Keratinocyte (primary cell): ENCODE results near the gene B4GALNT3. TPM values are rescaled to one million over a fixed set of nuclear protein-coding genes. Genes with fewer than 3 reads are reported as not detected.
A peak's percentile ranks its signal among the peaks of the same experiment; 100 is the strongest.

Source experiments
- DNase-seq: peaks from one replicate; pipeline ENCODE4 v3.0.0-alpha.2; 2011; ENCODE audit warnings: low read depth, missing footprints, low spot score
- FAIRE-seq: peaks from 2 replicates; lab custom pipeline; 2011; peaks lifted over from hg19 to GRCh38; lab: Jason Lieb, UNC
- H2AFZ ChIP-seq: 2 replicates; pipeline ENCODE4 v1.6.0; 2012; ENCODE audit warnings: low read length, control low read depth, inconsistent platforms; ENCODE audit not compliant: control insufficient read depth
- H3K27ac ChIP-seq: 2 replicates; pipeline ENCODE4 v1.5.1; 2011; ENCODE audit warnings: low read length; ENCODE audit not compliant: control insufficient read depth, insufficient read depth
- H3K27me3 ChIP-seq: 3 replicates; pipeline ENCODE4 v1.6.0; 2011; ENCODE audit warnings: low read length; ENCODE audit not compliant: control insufficient read depth, insufficient read depth; ENCODE audit errors: extremely low read depth
- H3K36me3 ChIP-seq, 2 experiments: 2 replicates in 1 of 2; 3 replicates in 1 of 2; pipeline ENCODE4 v1.5.1; 2011; ENCODE audit warnings: low read length in 2 of 2, mild to moderate bottlenecking in 1 of 2; ENCODE audit not compliant: control insufficient read depth in 2 of 2, insufficient read depth in 2 of 2; ENCODE audit errors: extremely low read depth in 1 of 2
- H3K4me1 ChIP-seq: 3 replicates; pipeline ENCODE4 v1.5.1; 2011; ENCODE audit warnings: low read length; ENCODE audit not compliant: control insufficient read depth, insufficient read depth; ENCODE audit errors: extremely low read depth
- H3K4me2 ChIP-seq: 3 replicates; pipeline ENCODE4 v1.6.0; 2011; ENCODE audit warnings: low read depth, low read length; ENCODE audit not compliant: control insufficient read depth, insufficient read depth; ENCODE audit errors: extremely low read depth
- H3K4me3 ChIP-seq, 3 experiments: fragments of 200-600 bp in 1 of 3; sonication (generic) in 1 of 3; 2 replicates in 2 of 3; 3 replicates in 1 of 3; pipeline ENCODE4 v1.5.1; 2011 to 2016; ENCODE audit warnings: low read length in 3 of 3, mild to moderate bottlenecking in 3 of 3, control low read depth in 2 of 3, inconsistent platforms in 1 of 3, low read depth in 1 of 3, mixed read lengths in 1 of 3, mixed run types in 1 of 3, moderate library complexity in 1 of 3; ENCODE audit not compliant: control insufficient read depth in 2 of 3, insufficient read depth in 2 of 3; ENCODE audit errors: extremely low read depth in 1 of 3
- H3K79me2 ChIP-seq: 2 replicates; pipeline ENCODE4 v1.6.0; 2012; ENCODE audit warnings: low read length; ENCODE audit not compliant: control insufficient read depth, insufficient read depth
- H3K9ac ChIP-seq: 3 replicates; pipeline ENCODE4 v1.6.0; 2011; ENCODE audit warnings: low read length; ENCODE audit not compliant: control insufficient read depth, insufficient read depth; ENCODE audit errors: extremely low read depth
- H3K9me1 ChIP-seq: 3 replicates; pipeline ENCODE4 v1.6.0; 2011; ENCODE audit warnings: low read length; ENCODE audit not compliant: control insufficient read depth, insufficient read depth; ENCODE audit errors: extremely low read depth
- H3K9me3 ChIP-seq: 2 replicates; pipeline ENCODE4 v1.5.1; 2012; ENCODE audit warnings: low read depth, low read length; ENCODE audit not compliant: control insufficient read depth
- H4K20me1 ChIP-seq: 3 replicates; pipeline ENCODE4 v1.6.0; 2011; ENCODE audit warnings: low read length; ENCODE audit not compliant: control insufficient read depth, insufficient read depth; ENCODE audit errors: extremely low read depth
- CTCF ChIP-seq, 3 experiments: IDR thresholded peaks in 1 of 3; conservative IDR thresholded peaks in 1 of 3; optimal IDR thresholded peaks in 1 of 3; 2 replicates in 2 of 3; 3 replicates in 1 of 3; pipeline versions ENCODE3 to v1.5.1; 2011; ENCODE audit warnings: low read length in 3 of 3, mild to moderate bottlenecking in 3 of 3, moderate library complexity in 2 of 3, control low read depth in 1 of 3, inconsistent platforms in 1 of 3; ENCODE audit not compliant: insufficient read depth in 2 of 3; ENCODE audit errors: extremely low read depth in 1 of 3
- EZH2 ChIP-seq: IDR thresholded peaks from one replicate; pipeline ENCODE4 v1.6.1; 2012; ENCODE audit warnings: inconsistent platforms, mild to moderate bottlenecking, low read length, moderate library complexity
- dilution Hi-C: fragments of 300-500 bp; cut with MboI; formaldehyde crosslinking; loops from one replicate; pipeline ENCODE4 v1.7.0; 2020; ENCODE audit warnings: low sequenced_read_pairs; ENCODE audit not compliant: extremely low pct_ligation_motif_present
- polyA plus RNA-seq, 5 experiments: library from polyadenylated mRNA; depleted of rRNA in 3 of 5; stranded (reverse) in 3 of 5; stranded (forward) in 1 of 5; unstranded in 1 of 5; fragments of >200 nt; gene quantifications; 1 replicate in 1 of 5; 2 replicates in 3 of 5; 3 replicates in 1 of 5; pipeline versions ENCODE4 v1.2.1 to v1.2.3, GENCODE V29; 2011 to 2012; ENCODE audit warnings: missing spikeins in 2 of 5, low read depth in 1 of 5, low replicate concordance in 1 of 5

The B4GALNT3 gene
- polyA plus RNA-seq, 1 donor (not counting 4 experiments of a cell fraction or from before 2014, with no cell fraction given): 7.5 TPM

- dilution Hi-C loops: no loop called here
- no peak overlapping the region for H2AFZ ChIP-seq
- no peak overlapping the region for H3K4me3 ChIP-seq
- no peak overlapping the region for H3K27ac ChIP-seq
- DNase-seq (no peak), FAIRE-seq (no peak)
- H3K36me3 ChIP-seq: no peaks in the 10 kb centered on the region
- H3K27me3 ChIP-seq: no peaks in the 10 kb centered on the region
- peaks cover 24% of the 10 kb centered on the region for H3K4me1 ChIP-seq
- TF ChIP-seq EZH2 (no peak), CTCF (optimal IDR thresholded peaks at IDR 0.05 in 1 of 3, IDR thresholded peaks at IDR 0.05 in 1 of 3, conservative IDR thresholded peaks at IDR 0.05 in 1 of 3; ENCODE audit: extremely low read depth in 1 of 3, insufficient read depth in 2 of 3, low read length in 3 of 3) (no peak)
- H3K4me2 ChIP-seq: no peak overlapping the region
- H3K9me3 ChIP-seq: no peaks in the 10 kb centered on the region
- no peaks in the 10 kb centered on the region for H4K20me1 ChIP-seq
- no peaks in the 10 kb centered on the region for H3K79me2 ChIP-seq
- H3K9me1 ChIP-seq: no peaks in the 10 kb centered on the region
- no peak overlapping the region for H3K9ac ChIP-seq
Observed at GRCh38 chr12:593396-594270, 133.9 kb downstream of the B4GALNT3 start.

GRCh38 chr12:597926-598568 lies 138.3 kb downstream of the B4GALNT3 start:
- peak; percentile 98 for FAIRE-seq

More at GRCh38 chr12:597926-598568, 138.3 kb downstream of the B4GALNT3 start:
- Histone ChIP-seq H3K4me3 (no peak overlapping the region), H3K4me1 (peaks cover 38% of the 10 kb centered on the region), H3K9me3 (no peaks in the 10 kb centered on the region), H2AFZ (peak overlapping the region; percentile 66), H3K4me2 (peak overlapping the region; percentile 65), H3K9ac (peak overlapping the region; percentile 25), H4K20me1 (no peaks in the 10 kb centered on the region), H3K27ac (peak overlapping the region; percentile 4), H3K36me3 (no peaks in the 10 kb centered on the region), H3K79me2 (no peaks in the 10 kb centered on the region), H3K9me1 (no peaks in the 10 kb centered on the region), H3K27me3 (no peaks in the 10 kb centered on the region)
- TF ChIP-seq CTCF (optimal IDR thresholded peaks at IDR 0.05 in 1 of 3, IDR thresholded peaks at IDR 0.05 in 1 of 3, conservative IDR thresholded peaks at IDR 0.05 in 1 of 3; ENCODE audit: extremely low read depth in 1 of 3, insufficient read depth in 2 of 3, low read length in 3 of 3) (no peak), EZH2 (no peak)
- DNase-seq: peak; percentile 55
- dilution Hi-C loops: no loop called here
